PC-9 (cell line): ENCODE results near the gene CDK3.

ENCODE experiments used
- EZH2 ChIP-seq: fragments of 200-600 bp; sonication (generic); IDR thresholded peaks from 2 replicates; pipeline ENCODE4 v1.8.0; 2017; ENCODE audit warnings: antibody characterized with exemption, low read depth
- TF ChIP-seq, protein P1 (sequence below): fragments of 200-600 bp; sonication (generic); conservative IDR thresholded peaks from 2 replicates; pipeline ENCODE4 v1.6.1; 2017; ENCODE audit warnings: mixed run types, antibody characterized with exemption, mild to moderate bottlenecking, moderate library complexity

DNA sequence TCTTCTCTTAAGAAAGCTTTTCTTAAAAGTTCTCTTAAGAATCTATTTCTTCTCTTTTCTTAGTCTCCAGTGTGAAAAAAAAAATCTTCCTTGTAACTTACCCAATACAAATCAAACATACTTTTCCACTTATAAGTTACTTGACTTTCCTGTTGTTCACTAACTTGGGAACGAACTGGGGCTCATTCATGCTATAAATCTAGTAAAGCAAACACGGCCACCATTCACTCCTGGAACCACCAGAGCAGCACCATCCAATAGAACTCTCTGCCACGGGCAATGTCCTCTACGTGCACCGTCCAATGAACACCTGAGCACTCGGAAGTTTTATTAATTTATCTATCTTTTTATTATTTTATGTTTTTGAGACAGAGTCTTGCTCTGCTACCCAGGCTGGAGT is 50.9 kb downstream of the CDK3 start:
- TF ChIP-seq, protein P1, sequence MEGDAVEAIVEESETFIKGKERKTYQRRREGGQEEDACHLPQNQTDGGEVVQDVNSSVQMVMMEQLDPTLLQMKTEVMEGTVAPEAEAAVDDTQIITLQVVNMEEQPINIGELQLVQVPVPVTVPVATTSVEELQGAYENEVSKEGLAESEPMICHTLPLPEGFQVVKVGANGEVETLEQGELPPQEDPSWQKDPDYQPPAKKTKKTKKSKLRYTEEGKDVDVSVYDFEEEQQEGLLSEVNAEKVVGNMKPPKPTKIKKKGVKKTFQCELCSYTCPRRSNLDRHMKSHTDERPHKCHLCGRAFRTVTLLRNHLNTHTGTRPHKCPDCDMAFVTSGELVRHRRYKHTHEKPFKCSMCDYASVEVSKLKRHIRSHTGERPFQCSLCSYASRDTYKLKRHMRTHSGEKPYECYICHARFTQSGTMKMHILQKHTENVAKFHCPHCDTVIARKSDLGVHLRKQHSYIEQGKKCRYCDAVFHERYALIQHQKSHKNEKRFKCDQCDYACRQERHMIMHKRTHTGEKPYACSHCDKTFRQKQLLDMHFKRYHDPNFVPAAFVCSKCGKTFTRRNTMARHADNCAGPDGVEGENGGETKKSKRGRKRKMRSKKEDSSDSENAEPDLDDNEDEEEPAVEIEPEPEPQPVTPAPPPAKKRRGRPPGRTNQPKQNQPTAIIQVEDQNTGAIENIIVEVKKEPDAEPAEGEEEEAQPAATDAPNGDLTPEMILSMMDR, result no peak
- no peak for TF ChIP-seq EZH2
